Smooth muscle cell (in vitro differentiated cells): ENCODE data around the gene C1orf87. TPM values are rescaled to one million over a fixed set of nuclear protein-coding genes. Genes with fewer than 3 reads are reported as not detected.

Experiments
- DNase-seq: peaks from one replicate; lab custom pipeline; 2025; ENCODE audit not compliant: unreplicated experiment; lab: John Stamatoyannopoulos, UW
- H2AFZ ChIP-seq: fragments of 200-600 bp; sonication (generic); 2 replicates; pipeline ENCODE4 v1.6.0; 2016; ENCODE audit warnings: antibody characterized with exemption, low read depth, mild to moderate bottlenecking
- H3F3A ChIP-seq: fragments of 200-600 bp; sonication (generic); 2 replicates; pipeline ENCODE4 v1.6.0; 2017; ENCODE audit warnings: antibody characterized with exemption, low read depth
- H3K27ac ChIP-seq: fragments of 200-600 bp; sonication (generic); 2 replicates; pipeline ENCODE4 v1.5.1; 2016; ENCODE audit warnings: low read depth, mild to moderate bottlenecking
- H3K27me3 ChIP-seq: fragments of 200-600 bp; sonication (generic); 2 replicates; pipeline ENCODE4 v1.6.1; 2016; ENCODE audit warnings: low read depth, mild to moderate bottlenecking
- H3K36me3 ChIP-seq: fragments of 200-600 bp; sonication (generic); 2 replicates; pipeline ENCODE4 v1.5.1; 2016; ENCODE audit warnings: low read depth
- H3K4me1 ChIP-seq: fragments of 200-600 bp; sonication (generic); 2 replicates; pipeline ENCODE4 v1.5.1; 2016; ENCODE audit warnings: low read depth
- H3K4me2 ChIP-seq: fragments of 200-600 bp; sonication (generic); 2 replicates; pipeline ENCODE4 v1.6.0; 2016; ENCODE audit warnings: mild to moderate bottlenecking
- H3K4me3 ChIP-seq: fragments of 200-600 bp; sonication (generic); 2 replicates; pipeline ENCODE4 v1.5.1; 2016; ENCODE audit warnings: mild to moderate bottlenecking
- H3K79me2 ChIP-seq: fragments of 200-600 bp; sonication (generic); 2 replicates; pipeline ENCODE4 v1.6.0; 2016; ENCODE audit warnings: low read depth, mild to moderate bottlenecking
- H3K9ac ChIP-seq: fragments of 200-600 bp; sonication (generic); 2 replicates; pipeline ENCODE4 v1.6.0; 2016; ENCODE audit warnings: low read depth
- H3K9me3 ChIP-seq: fragments of 200-600 bp; sonication (generic); replicated peaks from 2 replicates; pipeline ENCODE4 v1.5.1; 2016; ENCODE audit warnings: low read depth
- H4K20me1 ChIP-seq: fragments of 200-600 bp; sonication (generic); 2 replicates; pipeline ENCODE4 v1.6.0; 2016; ENCODE audit warnings: low read depth
- CTCF ChIP-seq: fragments of 200-600 bp; sonication (generic); IDR thresholded peaks from 2 replicates; pipeline ENCODE4 v1.5.1; 2017; ENCODE audit warnings: borderline replicate concordance, mild to moderate bottlenecking, antibody characterized with exemption; ENCODE audit not compliant: insufficient read depth, poor library complexity, severe bottlenecking
- WGBS: methylation state at CpG from one replicate; pipeline ENCODE4 v1.1.7; 2016; ENCODE audit warnings: low lambda C conversion rate; 5-methylcytosine and 5-hydroxymethylcytosine counted together
- polyA plus RNA-seq: library from polyadenylated mRNA; unstranded; fragments of >200 nt; fragmentation: Nextera tagmentation; extraction: Ambion mirVana; gene quantifications from 2 replicates; pipeline ENCODE4 v1.2.1, GENCODE V29; 2016
- total RNA-seq: library from RNA; depleted of rRNA; stranded (reverse); fragments of >200 nt; gene quantifications from 2 replicates; pipeline ENCODE4 v1.2.3, GENCODE V29; 2014

C1orf87 gene
- total and polyA plus RNA-seq, 2 experiments from 2014 or later = not detected

GRCh38 chr1:60055336-60055735 lies 18.2 kb downstream of the C1orf87 start:
- Histone ChIP-seq H3K79me2 (no peaks in the 10 kb centered on the region), H3K4me1 (no peaks in the 10 kb centered on the region), H3K9me3 (no peaks in the 10 kb centered on the region), H3K27me3 (peaks cover 3% of the 10 kb centered on the region), H3K9ac (no peak overlapping the region), H3K4me3 (no peak overlapping the region), H2AFZ (no peak overlapping the region), H3K27ac (no peak overlapping the region), H3F3A (no peaks in the 10 kb centered on the region), H3K36me3 (no peaks in the 10 kb centered on the region), H3K4me2 (no peak overlapping the region), H4K20me1 (no peaks in the 10 kb centered on the region)
- TF ChIP-seq CTCF = no peak
- DNase-seq = no peak

GRCh38 chr1:60054374-60054773 lies 19.2 kb downstream of the C1orf87 start:
- Histone ChIP-seq H3K4me1 (no peaks in the 10 kb centered on the region), H3F3A (no peaks in the 10 kb centered on the region), H3K36me3 (no peaks in the 10 kb centered on the region), H3K27ac (no peak overlapping the region), H3K27me3 (peaks cover 3% of the 10 kb centered on the region), H3K9me3 (no peaks in the 10 kb centered on the region), H3K79me2 (no peaks in the 10 kb centered on the region), H3K4me2 (no peak overlapping the region), H2AFZ (no peak overlapping the region), H3K4me3 (no peak overlapping the region), H3K9ac (no peak overlapping the region), H4K20me1 (no peaks in the 10 kb centered on the region)
- no peak for TF ChIP-seq CTCF
- no peak for DNase-seq

GRCh38 chr1:60052601-60053000 lies 21.0 kb downstream of the C1orf87 start:
- Histone ChIP-seq H3K27ac (no peak overlapping the region), H2AFZ (no peak overlapping the region), H3K4me3 (no peak overlapping the region), H4K20me1 (no peaks in the 10 kb centered on the region), H3K27me3 (no peaks in the 10 kb centered on the region), H3F3A (no peaks in the 10 kb centered on the region), H3K79me2 (no peaks in the 10 kb centered on the region), H3K9me3 (no peaks in the 10 kb centered on the region), H3K36me3 (no peaks in the 10 kb centered on the region), H3K4me2 (no peak overlapping the region), H3K9ac (no peak overlapping the region), H3K4me1 (no peaks in the 10 kb centered on the region)
- 57% methylated on average over 9 of the region's 9 CpGs for WGBS
- DNase-seq = no peak
- TF ChIP-seq CTCF = no peak

- Histone ChIP-seq H3K4me2 (no peak overlapping the region), H3K36me3 (no peaks in the 10 kb centered on the region)
- 100% methylated on average over 1 of the region's 1 CpG for WGBS
Measured at GRCh38 chr1:60051191-60051590, 22.4 kb downstream of the C1orf87 start.

More at GRCh38 chr1:60051191-60051590, 22.4 kb downstream of the C1orf87 start:
- H3K27ac ChIP-seq = no peak overlapping the region
- DNase-seq = no peak
- H2AFZ ChIP-seq = no peak overlapping the region
- no peaks in the 10 kb centered on the region for H4K20me1 ChIP-seq
- no peak overlapping the region for H3K4me3 ChIP-seq
- no peak for TF ChIP-seq CTCF
- H3K4me1 ChIP-seq = no peaks in the 10 kb centered on the region
- H3F3A ChIP-seq = no peaks in the 10 kb centered on the region
- H3K9me3 ChIP-seq = no peaks in the 10 kb centered on the region
- no peaks in the 10 kb centered on the region for H3K27me3 ChIP-seq
- H3K9ac ChIP-seq = no peak overlapping the region
- no peaks in the 10 kb centered on the region for H3K79me2 ChIP-seq
